Endometrial microvascular endothelial cells (primary cell): ENCODE measurements around the gene KIF19. TPM values are rescaled to one million over a fixed set of nuclear protein-coding genes. Genes with fewer than 3 reads are reported as not detected.
"Not testable (repeated sequence)": the region's sequence is repeated elsewhere in the genome, so short reads cannot be mapped to it uniquely, and the experiment has no call there.

ENCODE experiments used
- in situ Hi-C: cut with HindIII; loops from 2 replicates; pipeline ENCODE4 v1.10.0; 2017; ENCODE audit warnings: low sequenced_read_pairs, low pct_unique_long_range_greater_than_20kb; ENCODE audit errors: inconsistent ontology term
- total RNA-seq: library from RNA; depleted of rRNA; stranded (reverse); fragments of >200 nt; gene quantifications from one replicate; pipeline ENCODE4 v1.2.3, GENCODE V29; 2015; ENCODE audit errors: inconsistent ontology term

The KIF19 gene
- total RNA-seq, 1 donor from 2014 or later, result 0.09 TPM

GRCh38 chr17:74403512-74404137 is 77.6 kb downstream of the KIF19 start:
- in situ Hi-C loops, result no loop called here

- in situ Hi-C loops, result no loop called here
Measured at GRCh38 chr17:74404218-74404617, 78.2 kb downstream of the KIF19 start.

- in situ Hi-C loops, result no loop called here
Measured at GRCh38 chr17:74404789-74405188, 78.8 kb downstream of the KIF19 start.

- in situ Hi-C loops, result not testable (repeated sequence)
Measured at GRCh38 chr17:74405311-74405710, 79.3 kb downstream of the KIF19 start.

Other genes with a start within 250 kb of the KIF19 start
- 213 TPM for gene RPL38, start 122.5 kb upstream of the KIF19 start, total RNA-seq
- gene TTYH2, start 112.7 kb upstream of the KIF19 start, total RNA-seq, result not detected
- not detected for gene DNAI2, start 52.0 kb upstream of the KIF19 start, total RNA-seq
- not detected for gene BTBD17, start 35.6 kb downstream of the KIF19 start, total RNA-seq
- not detected for gene GPR142, start 41.3 kb downstream of the KIF19 start, total RNA-seq
- not detected for gene GPRC5C, start 105.9 kb downstream of the KIF19 start, total RNA-seq
- gene CD300A, start 140.4 kb downstream of the KIF19 start, total RNA-seq, result not detected
- gene CD300LB, start 205.2 kb downstream of the KIF19 start, total RNA-seq, result not detected
- not detected for gene CD300C, start 219.9 kb downstream of the KIF19 start, total RNA-seq
- gene CD300H, start 241.3 kb downstream of the KIF19 start, total RNA-seq, result not detected